Naive thymus-derived CD4-positive, alpha-beta T cell (primary cell): ENCODE data around the gene GPN1. TPM values are rescaled to one million over a fixed set of nuclear protein-coding genes. Genes with fewer than 3 reads are reported as not detected.

Experiments used
- ATAC-seq: fragments of 150-1000 bp; cut with Tn5 transposase; 2 replicates; pipeline ENCODE4 v1.10.0; 2021; ENCODE audit warnings: mild to moderate bottlenecking, moderate library complexity
- CTCF ChIA-PET: fragments of 350-600 bp; sonication (Branson Sonifier 250); formaldehyde crosslinking; loops from one replicate; lab custom pipeline; 2021; ENCODE audit warnings: antibody characterized with exemption; lab: Charles Lee
- POLR2A ChIA-PET: fragments of 350-600 bp; sonication (Branson Sonifier 250); formaldehyde crosslinking; loops from one replicate; lab custom pipeline; 2021; ENCODE audit warnings: antibody characterized with exemption, inconsistent platforms; lab: Charles Lee
- DNase-seq, 9 donors: peaks; one replicate each; pipeline versions ENCODE4 v3.0.0 to v3.0.0-alpha.2; 2020 to 2022; ENCODE audit warnings: mixed read lengths in 1 of 9
- H3K27ac ChIP-seq: one replicate; pipeline ENCODE4 v1.7.0; 2013; ENCODE audit warnings: mild to moderate bottlenecking, low read depth, low read length, moderate library complexity
- H3K27me3 ChIP-seq, 2 donors: one replicate each; pipeline ENCODE4 v1.7.0; 2013; ENCODE audit warnings: low read length in 2 of 2, mild to moderate bottlenecking in 2 of 2, moderate library complexity in 2 of 2; ENCODE audit not compliant: control insufficient read depth in 2 of 2, insufficient read depth in 2 of 2
- H3K36me3 ChIP-seq, 3 experiments: 1 replicate in 2 of 3; 2 replicates in 1 of 3; pipeline ENCODE4 v1.7.0; 2013; ENCODE audit warnings: low read length in 3 of 3, mild to moderate bottlenecking in 3 of 3, moderate library complexity in 1 of 3; ENCODE audit not compliant: insufficient read depth in 3 of 3, control insufficient read depth in 2 of 3
- H3K4me1 ChIP-seq, 2 donors: one replicate each; pipeline ENCODE4 v1.7.0; 2013; ENCODE audit warnings: low read length in 2 of 2, mild to moderate bottlenecking in 2 of 2, moderate library complexity in 1 of 2; ENCODE audit not compliant: control insufficient read depth in 2 of 2, insufficient read depth in 2 of 2
- H3K4me3 ChIP-seq: 2 replicates; pipeline ENCODE4 v1.7.0; 2013; ENCODE audit warnings: mild to moderate bottlenecking, low read length
- H3K9me3 ChIP-seq, 3 experiments: 1 replicate in 2 of 3; 2 replicates in 1 of 3; pipeline ENCODE4 v1.7.0; 2013; ENCODE audit warnings: low read length in 3 of 3; ENCODE audit not compliant: control insufficient read depth in 2 of 3
- H3K27ac Mint-ChIP-seq, 9 donors: one replicate each; pipeline ENCODE4 v1.8.0; 2020 to 2022; ENCODE audit warnings: mixed read lengths in 9 of 9, mild to moderate bottlenecking in 8 of 9, moderate library complexity in 5 of 9, inconsistent platforms in 2 of 9
- H3K27me3 Mint-ChIP-seq, 5 donors: one replicate each; pipeline ENCODE4 v1.8.0; 2021 to 2022; ENCODE audit warnings: mixed read lengths in 5 of 5, mild to moderate bottlenecking in 1 of 5
- H3K36me3 Mint-ChIP-seq, 5 donors: one replicate each; pipeline ENCODE4 v1.8.0; 2020 to 2022; ENCODE audit warnings: mixed read lengths in 5 of 5, mild to moderate bottlenecking in 3 of 5, inconsistent platforms in 1 of 5
- H3K4me1 Mint-ChIP-seq, 7 donors: one replicate each; pipeline ENCODE4 v1.8.0; 2020 to 2022; ENCODE audit warnings: mixed read lengths in 7 of 7, mild to moderate bottlenecking in 3 of 7, inconsistent platforms in 1 of 7
- H3K4me3 Mint-ChIP-seq, 10 donors: one replicate each; pipeline ENCODE4 v1.8.0; 2020 to 2022; ENCODE audit warnings: mild to moderate bottlenecking in 10 of 10, mixed read lengths in 10 of 10, moderate library complexity in 6 of 10, inconsistent platforms in 2 of 10
- H3K9me3 Mint-ChIP-seq, 11 donors: one replicate each; pipeline ENCODE4 v1.8.0; 2020 to 2022; ENCODE audit warnings: mixed read lengths in 11 of 11, mild to moderate bottlenecking in 4 of 11, inconsistent platforms in 1 of 11, moderate library complexity in 1 of 11
- intact Hi-C, 2 donors: fragments of 100-400 bp; cut with micrococcal nuclease; formaldehyde crosslinking; loops; one replicate each; pipeline ENCODE4 v1.15.1; 2023
- polyA plus RNA-seq, 2 donors: library from polyadenylated mRNA; unstranded; fragments of 300-500 nt; fragmentation: Illumina TruSeq; gene quantifications; one replicate each; pipeline ENCODE4 v1.2.3, GENCODE V29; 2021
- total RNA-seq, 6 experiments: library from RNA in 5 of 6; stranded (reverse) in 5 of 6; gene quantifications; 1 replicate in 5 of 6; 2 replicates in 1 of 6; pipeline ENCODE4 v1.2.3 and lab custom pipeline; 2021 to 2026

The GPN1 gene
- total and polyA plus RNA-seq, 7 experiments from 2014 or later: 27.8 to 73.6 (median 32.4) TPM

GRCh38 chr2:27583390-27583915 lies 45.4 kb upstream of the GPN1 start:
- ATAC-seq (peak; percentile 19), DNase-seq (no peak)
- Mint-ChIP-seq H3K9me3 (peaks cover 0 to 24% (median 10%) of the 10 kb centered on the region in 11 donors), H3K27ac (peak overlapping the region; percentile 85 to 98 (median 94)), H3K4me1 (peaks cover 37 to 66% (median 58%) of the 10 kb centered on the region in 7 donors), H3K27me3 (peaks cover 0 to 11% (median 0%) of the 10 kb centered on the region in 5 donors), H3K36me3 (peaks cover 8 to 41% (median 29%) of the 10 kb centered on the region in 5 donors), H3K4me3 (peak overlapping the region; percentile 90 to 100 (median 95))
- intact Hi-C loops: loop anchor here (1.0 to 5.0 kb wide), 8 partner anchors 45 to 213 kb away; partner anchors contain the start of genes IFT172 (in 2 of the 2), NRBP1 (in 2 of the 2), SLC4A1AP (in 2 of the 2) and SUPT7L (in 2 of the 2)
- Histone ChIP-seq H3K9me3 (peaks cover 0 to under 1% (median 0%) of the 10 kb centered on the region in 3 experiments), H3K4me1 (peaks cover 22 to 35% of the 10 kb centered on the region in 2 donors), H3K36me3 (no peaks in the 10 kb centered on the region), H3K27me3 (no peaks in the 10 kb centered on the region), H3K4me3 (peak overlapping the region; percentile 75), H3K27ac (peak overlapping the region; percentile 84)
- POLR2A ChIA-PET: interaction anchor here (0.5 to 1.9 kb wide), 6 partner anchors 20 to 228 kb away, joined by 3 to 8 read pairs (median 3); partner anchors contain the start of genes GTF3C2, PPM1G, SLC4A1AP and SUPT7L
- CTCF ChIA-PET: no interaction called here

- peaks cover 8 to 44% (median 30%) of the 10 kb centered on the region in 5 donors for H3K36me3 Mint-ChIP-seq
- H3K4me3 Mint-ChIP-seq: peak overlapping the region; percentile 68 to 100 (median 94)
- ATAC-seq (no peak), DNase-seq (no peak)
- H3K9me3 Mint-ChIP-seq: peaks cover 0 to 18% (median 7%) of the 10 kb centered on the region in 11 donors
- H3K4me1 ChIP-seq: peaks cover 22 to 35% of the 10 kb centered on the region in 2 donors
- no peaks in the 10 kb centered on the region for H3K36me3 ChIP-seq
- peaks cover 0 to 1% (median 0%) of the 10 kb centered on the region in 5 donors for H3K27me3 Mint-ChIP-seq
- intact Hi-C loops: loop anchor here in 1 of 2 donors (5.0 kb wide), 1 partner anchor 157 kb away; the partner anchor contains the start of gene NRBP1
- peak overlapping the region; percentile 75 for H3K4me3 ChIP-seq
- peaks cover 37 to 69% (median 61%) of the 10 kb centered on the region in 7 donors for H3K4me1 Mint-ChIP-seq
- POLR2A ChIA-PET: no interaction called here
- H3K27me3 ChIP-seq: no peaks in the 10 kb centered on the region
- H3K9me3 ChIP-seq: no peaks in the 10 kb centered on the region
- no peak overlapping the region for H3K27ac ChIP-seq
- CTCF ChIA-PET: no interaction called here
- peak overlapping the region; percentile 1 to 98 (median 56) for H3K27ac Mint-ChIP-seq
Observed at GRCh38 chr2:27584597-27584996, 44.3 kb upstream of the GPN1 start.

DNA sequence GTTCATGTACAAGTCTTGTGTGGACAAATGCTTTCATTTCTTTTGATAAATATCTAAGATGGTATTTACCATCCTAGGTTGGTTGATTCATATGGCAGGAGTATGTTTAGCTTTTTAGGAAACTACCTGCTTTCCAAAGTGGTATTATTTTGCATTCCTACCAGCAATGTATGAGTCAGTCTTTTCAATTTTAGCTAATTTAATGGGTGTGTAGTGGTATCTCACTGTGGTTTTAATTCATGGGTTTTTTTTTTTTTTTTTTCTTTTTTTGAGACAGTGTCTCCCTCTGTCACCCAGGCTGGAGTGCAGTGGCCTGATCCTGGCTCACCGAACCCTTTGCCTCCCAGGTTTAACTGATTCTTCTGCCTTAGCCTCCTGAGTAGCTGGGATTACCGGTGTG lies 41.8 kb upstream of the GPN1 start:
- H3K36me3 Mint-ChIP-seq: peaks cover 7 to 61% (median 42%) of the 10 kb centered on the region in 5 donors
- ATAC-seq (no peak), DNase-seq (no peak)
- Histone ChIP-seq H3K4me3 (no peak overlapping the region), H3K27ac (no peak overlapping the region), H3K4me1 (peaks cover 22 to 35% of the 10 kb centered on the region in 2 donors), H3K27me3 (no peaks in the 10 kb centered on the region), H3K36me3 (no peaks in the 10 kb centered on the region), H3K9me3 (peaks cover 0 to 14% (median 0%) of the 10 kb centered on the region in 3 experiments)
- intact Hi-C loops: no loop called here
- peak overlapping the region in 4 of 10 donors; percentile 26 to 95 (median 83) for H3K4me3 Mint-ChIP-seq
- H3K9me3 Mint-ChIP-seq: peaks cover 0 to 31% (median 14%) of the 10 kb centered on the region in 11 donors
- H3K27me3 Mint-ChIP-seq: no peaks in the 10 kb centered on the region
- peak overlapping the region in 3 of 9 donors; percentile 8 to 68 (median 25) for H3K27ac Mint-ChIP-seq
- ChIA-PET CTCF (interaction anchor here (0.7 kb wide), 1 partner anchor 73 kb away, joined by 3 read pairs; no protein-coding TSS in a partner anchor), POLR2A (interaction anchor here (0.6 kb wide), 1 partner anchor 68 kb away, joined by 4 read pairs; no protein-coding TSS in a partner anchor)
- peaks cover 37 to 77% (median 64%) of the 10 kb centered on the region in 7 donors for H3K4me1 Mint-ChIP-seq

GRCh38 chr2:27588308-27588707 lies 40.5 kb upstream of the GPN1 start:
- peaks cover 0 to 14% (median 0%) of the 10 kb centered on the region in 3 experiments for H3K9me3 ChIP-seq
- intact Hi-C loops: no loop called here
- Mint-ChIP-seq H3K27ac (peak overlapping the region in 4 of 9 donors; percentile 14 to 76 (median 65)), H3K4me3 (peak overlapping the region in 4 of 10 donors; percentile 2 to 62 (median 24)), H3K9me3 (peaks cover 0 to 41% (median 19%) of the 10 kb centered on the region in 11 donors), H3K4me1 (peaks cover 33 to 67% (median 55%) of the 10 kb centered on the region in 7 donors), H3K36me3 (peaks cover 7 to 58% (median 48%) of the 10 kb centered on the region in 5 donors), H3K27me3 (no peaks in the 10 kb centered on the region)
- no peak overlapping the region for H3K27ac ChIP-seq
- CTCF ChIA-PET: no interaction called here
- peaks cover 22 to 28% of the 10 kb centered on the region in 2 donors for H3K4me1 ChIP-seq
- H3K36me3 ChIP-seq: peaks cover 0 to 2% (median 0%) of the 10 kb centered on the region in 3 experiments
- no peaks in the 10 kb centered on the region for H3K27me3 ChIP-seq
- ATAC-seq (no peak), DNase-seq (no peak)
- no peak overlapping the region for H3K4me3 ChIP-seq
- POLR2A ChIA-PET: no interaction called here

- Histone ChIP-seq H3K9me3 (peaks cover 0 to 23% (median 0%) of the 10 kb centered on the region in 3 experiments), H3K36me3 (peaks cover 0 to 10% (median 0%) of the 10 kb centered on the region in 3 experiments), H3K27me3 (no peaks in the 10 kb centered on the region), H3K4me1 (no peaks in the 10 kb centered on the region), H3K4me3 (no peak overlapping the region), H3K27ac (no peak overlapping the region)
- ATAC-seq (no peak), DNase-seq (no peak)
- Mint-ChIP-seq H3K9me3 (peaks cover 4 to 72% (median 39%) of the 10 kb centered on the region in 11 donors), H3K27ac (no peak overlapping the region), H3K4me1 (peaks cover 12 to 49% (median 34%) of the 10 kb centered on the region in 7 donors), H3K27me3 (no peaks in the 10 kb centered on the region), H3K36me3 (peaks cover 9 to 63% (median 63%) of the 10 kb centered on the region in 5 donors), H3K4me3 (no peak overlapping the region)
- intact Hi-C loops: no loop called here
- POLR2A ChIA-PET: no interaction called here
- CTCF ChIA-PET: interaction anchor here (0.7 kb wide), 1 partner anchor 921 kb away, joined by 3 read pairs; no protein-coding TSS in a partner anchor
Observed at GRCh38 chr2:27591745-27592144, 37.1 kb upstream of the GPN1 start.

DNA sequence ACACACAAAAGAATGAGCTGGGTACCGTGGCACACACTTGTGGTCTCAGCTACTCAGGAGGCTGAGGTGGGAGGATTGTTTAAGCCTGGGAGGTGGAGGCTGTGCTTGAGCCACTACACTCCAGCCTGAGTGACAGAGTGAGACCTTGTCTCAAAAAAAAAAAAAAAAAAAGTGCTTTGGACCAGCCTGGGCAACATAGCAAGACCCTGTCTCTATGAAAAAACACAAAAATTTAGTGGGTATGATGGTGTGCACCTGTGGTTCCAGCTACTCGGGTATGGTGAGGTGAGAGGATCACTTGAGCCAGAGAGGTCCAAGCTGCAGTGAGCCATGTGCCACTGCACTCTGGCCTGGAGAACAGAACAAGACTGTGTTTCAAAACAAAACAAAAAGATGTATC lies 35.6 kb upstream of the GPN1 start:
- Mint-ChIP-seq H3K36me3 (peaks cover 9 to 65% (median 62%) of the 10 kb centered on the region in 5 donors), H3K4me1 (peaks cover 11 to 51% (median 35%) of the 10 kb centered on the region in 7 donors), H3K9me3 (peaks cover 4 to 68% (median 40%) of the 10 kb centered on the region in 11 donors), H3K27ac (peak overlapping the region in 2 of 9 donors; percentile 16 to 67), H3K27me3 (no peaks in the 10 kb centered on the region), H3K4me3 (peak overlapping the region in 1 of 10 donors; percentile 25)
- Histone ChIP-seq H3K9me3 (peaks cover 0 to 23% (median 0%) of the 10 kb centered on the region in 3 experiments), H3K27me3 (no peaks in the 10 kb centered on the region), H3K4me1 (no peaks in the 10 kb centered on the region), H3K27ac (no peak overlapping the region), H3K4me3 (no peak overlapping the region), H3K36me3 (peaks cover 0 to 10% (median 0%) of the 10 kb centered on the region in 3 experiments)
- CTCF ChIA-PET: interaction anchor here (0.6 kb wide), 1 partner anchor 54 kb away, joined by 3 read pairs; no protein-coding TSS in a partner anchor
- ATAC-seq (no peak), DNase-seq (no peak)
- intact Hi-C loops: no loop called here
- POLR2A ChIA-PET: interaction anchor here (0.5 to 0.6 kb wide), 2 partner anchors 11 to 1094 kb away, joined by 3 to 4 read pairs; no protein-coding TSS in a partner anchor
